ENCODE results near the gene SYT9.

Gene SYT9

GRCh38 chr11:7435176-7435575, 183.5 kb downstream of the SYT9 start:
- DNase-seq: no peak

- no peak for DNase-seq
Observed at GRCh38 chr11:7436146-7436545, 184.4 kb downstream of the SYT9 start.

GRCh38 chr11:7436657-7437056, 185.0 kb downstream of the SYT9 start:
- DNase-seq: peak; percentile 13

GRCh38 chr11:7437696-7438095, 186.0 kb downstream of the SYT9 start:
- DNase-seq: no peak

GRCh38 chr11:7439746-7440320, 188.1 kb downstream of the SYT9 start:
- no peak for DNase-seq

GRCh38 chr11:7442588-7443215, 191.0 kb downstream of the SYT9 start:
- peak; percentile 78 for DNase-seq

- no peak for DNase-seq
Observed at GRCh38 chr11:7444091-7444981, 192.6 kb downstream of the SYT9 start.

- DNase-seq: no peak
Observed at GRCh38 chr11:7445564-7445963, 193.9 kb downstream of the SYT9 start.

GRCh38 chr11:7448201-7448600, 196.5 kb downstream of the SYT9 start:
- no peak for DNase-seq

- DNase-seq: no peak
Observed at GRCh38 chr11:7449211-7449840, 197.6 kb downstream of the SYT9 start.

GRCh38 chr11:7449841-7450214, 198.1 kb downstream of the SYT9 start:
- no peak for DNase-seq

GRCh38 chr11:7450836-7451235, 199.1 kb downstream of the SYT9 start:
- DNase-seq: no peak

- no peak for DNase-seq
Observed at GRCh38 chr11:7451520-7451919, 199.8 kb downstream of the SYT9 start.

- no peak for DNase-seq
Observed at GRCh38 chr11:7451952-7452494, 200.3 kb downstream of the SYT9 start.

GRCh38 chr11:7454854-7455253, 203.2 kb downstream of the SYT9 start:
- no peak for DNase-seq

GRCh38 chr11:7457211-7457610, 205.5 kb downstream of the SYT9 start:
- DNase-seq: no peak

- DNase-seq: no peak
Observed at GRCh38 chr11:7462706-7463105, 211.0 kb downstream of the SYT9 start.

- peak; percentile 3 for DNase-seq
Observed at GRCh38 chr11:7467652-7468051, 215.9 kb downstream of the SYT9 start.

GRCh38 chr11:7469351-7469865, 217.7 kb downstream of the SYT9 start:
- DNase-seq: no peak

GRCh38 chr11:7471071-7471470, 219.4 kb downstream of the SYT9 start:
- no peak for DNase-seq

- no peak for DNase-seq
Observed at GRCh38 chr11:7473717-7474116, 222.0 kb downstream of the SYT9 start.

GRCh38 chr11:7480113-7480512, 228.4 kb downstream of the SYT9 start:
- DNase-seq: no peak

- no peak for DNase-seq
Observed at GRCh38 chr11:7484131-7484530, 232.4 kb downstream of the SYT9 start.
